Upper lobe of right lung (tissue), 1 donor: ENCODE data around the gene KLF16. TPM values are rescaled to one million over a fixed set of nuclear protein-coding genes. Genes with fewer than 3 reads are reported as not detected.

ENCODE experiments used
- ATAC-seq: fragments of 200-7000 bp; cut with Tn5 transposase; one replicate; pipeline ENCODE4 v1.9.1; 2020; ENCODE audit warnings: mild to moderate bottlenecking, moderate library complexity
- DNase-seq: peaks from one replicate; pipeline ENCODE4 v3.0.0-alpha.2; 2020
- H3K27ac ChIP-seq: fragments of 200-600 bp; one replicate; pipeline ENCODE4 v1.8.0; 2022
- H3K27me3 ChIP-seq: fragments of 200-600 bp; one replicate; pipeline ENCODE4 v1.8.0; 2022; ENCODE audit warnings: mild to moderate bottlenecking
- H3K36me3 ChIP-seq: fragments of 200-600 bp; one replicate; pipeline ENCODE4 v1.8.0; 2022
- H3K4me1 ChIP-seq: fragments of 200-600 bp; one replicate; pipeline ENCODE4 v1.8.0; 2022
- H3K4me3 ChIP-seq: fragments of 200-600 bp; one replicate; pipeline ENCODE4 v1.8.0; 2022; ENCODE audit warnings: mild to moderate bottlenecking
- H3K9me3 ChIP-seq: fragments of 200-600 bp; one replicate; pipeline ENCODE4 v1.8.0; 2022
- intact Hi-C: fragments of 100-400 bp; cut with DNase I; formaldehyde crosslinking; loops from one replicate; pipeline ENCODE4 v1.11.0; 2022
- total RNA-seq: library from RNA; stranded (reverse); fragmentation: NEBNext Ultra II Directional; extraction: Animal tissue kit (Norgen Biotek cat#: 25700); gene quantifications from one replicate; pipeline ENCODE4 v1.2.1, GENCODE V29; 2021
- TF ChIP-seq, protein P1 (sequence below): fragments of 200-600 bp; IDR thresholded peaks from one replicate; pipeline ENCODE4 v1.8.0; 2022; ENCODE audit warnings: antibody characterized with exemption
- donor health status: DM: no; HTN: yes; CAD: no; lungs with severe emphysema.

The KLF16 gene
- total RNA-seq, 1 donor from 2014 or later = 28.0 TPM

GRCh38 chr19:1848399-1849131, 14.8 kb downstream of the KLF16 start, which contains the start of gene REXO1:
TSS of gene REXO1 (minus strand) at chr19:1848483. CDS start at chr19:1848358, 125 bp downstream.
- intact Hi-C loops = no loop called here
- Histone ChIP-seq H3K27me3 (no peaks in the 10 kb centered on the region), H3K27ac (peak within 1 kb of the TSS; percentile 100), H3K4me3 (peak within 1 kb of the TSS; percentile 80), H3K36me3 (no peaks in the 10 kb centered on the region), H3K4me1 (peaks cover 57% of the 10 kb centered on the region), H3K9me3 (no peaks in the 10 kb centered on the region)
- peak; percentile 97 for DNase-seq
- peak; percentile 90 for ATAC-seq
- TF ChIP-seq, protein P1, sequence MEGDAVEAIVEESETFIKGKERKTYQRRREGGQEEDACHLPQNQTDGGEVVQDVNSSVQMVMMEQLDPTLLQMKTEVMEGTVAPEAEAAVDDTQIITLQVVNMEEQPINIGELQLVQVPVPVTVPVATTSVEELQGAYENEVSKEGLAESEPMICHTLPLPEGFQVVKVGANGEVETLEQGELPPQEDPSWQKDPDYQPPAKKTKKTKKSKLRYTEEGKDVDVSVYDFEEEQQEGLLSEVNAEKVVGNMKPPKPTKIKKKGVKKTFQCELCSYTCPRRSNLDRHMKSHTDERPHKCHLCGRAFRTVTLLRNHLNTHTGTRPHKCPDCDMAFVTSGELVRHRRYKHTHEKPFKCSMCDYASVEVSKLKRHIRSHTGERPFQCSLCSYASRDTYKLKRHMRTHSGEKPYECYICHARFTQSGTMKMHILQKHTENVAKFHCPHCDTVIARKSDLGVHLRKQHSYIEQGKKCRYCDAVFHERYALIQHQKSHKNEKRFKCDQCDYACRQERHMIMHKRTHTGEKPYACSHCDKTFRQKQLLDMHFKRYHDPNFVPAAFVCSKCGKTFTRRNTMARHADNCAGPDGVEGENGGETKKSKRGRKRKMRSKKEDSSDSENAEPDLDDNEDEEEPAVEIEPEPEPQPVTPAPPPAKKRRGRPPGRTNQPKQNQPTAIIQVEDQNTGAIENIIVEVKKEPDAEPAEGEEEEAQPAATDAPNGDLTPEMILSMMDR = peak; percentile 98

DNA sequence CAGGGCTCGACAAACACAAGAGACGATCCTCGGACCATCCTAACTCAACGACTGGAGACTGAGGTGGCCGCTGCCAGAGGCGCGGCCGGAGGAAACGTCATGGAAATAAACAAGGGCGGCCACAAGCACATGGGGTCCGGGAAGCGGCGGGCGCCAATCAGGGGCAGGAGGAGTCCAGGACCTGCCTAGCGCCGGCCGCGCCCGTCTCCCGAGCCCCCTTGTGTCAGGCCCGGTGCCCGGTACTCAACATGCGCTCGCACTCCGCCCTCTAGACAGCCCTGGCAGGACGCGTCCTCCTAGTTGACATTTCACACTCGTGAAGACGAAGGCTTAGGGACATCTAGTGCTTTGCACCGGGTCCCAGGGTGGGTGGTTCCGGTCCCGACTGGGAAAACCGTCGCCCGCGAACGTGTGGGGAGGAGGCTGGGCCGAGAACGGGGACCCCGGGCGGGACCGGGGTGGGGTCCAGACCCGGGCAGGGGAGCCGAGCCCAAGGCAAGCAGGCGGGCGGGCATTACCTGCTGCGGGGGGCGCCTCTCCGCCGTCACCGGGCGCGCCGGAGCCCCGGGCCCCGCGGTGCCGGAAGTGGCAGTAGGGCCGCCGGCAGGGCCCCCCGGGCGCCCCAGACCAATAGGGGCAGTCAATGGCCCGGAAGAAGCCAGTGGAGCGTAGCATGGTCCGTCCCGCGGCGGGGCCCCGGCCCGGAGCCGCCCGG, 15.5 kb downstream of the KLF16 start:
- intact Hi-C loops = no loop called here
- Histone ChIP-seq H3K27ac (peak overlapping the region; percentile 100), H3K4me1 (peaks cover 56% of the 10 kb centered on the region), H3K36me3 (no peaks in the 10 kb centered on the region), H3K4me3 (peak overlapping the region; percentile 80), H3K9me3 (no peaks in the 10 kb centered on the region), H3K27me3 (no peaks in the 10 kb centered on the region)
- ATAC-seq (peak; percentile 6), DNase-seq (peak; percentile 79)
- TF ChIP-seq, protein P1 = no peak

GRCh38 chr19:1847348-1847683, 16.1 kb downstream of the KLF16 start:
- Histone ChIP-seq H3K36me3 (no peaks in the 10 kb centered on the region), H3K4me1 (peaks cover 51% of the 10 kb centered on the region)
- ATAC-seq = no peak

GRCh38 chr19:1846517-1847204, 16.7 kb downstream of the KLF16 start:
- DNase-seq (no peak), ATAC-seq (no peak)
- TF ChIP-seq, protein P1 = no peak
- peak overlapping the region; percentile 80 for H3K4me3 ChIP-seq
- no peaks in the 10 kb centered on the region for H3K27me3 ChIP-seq
- intact Hi-C loops = no loop called here
- no peaks in the 10 kb centered on the region for H3K9me3 ChIP-seq
- no peaks in the 10 kb centered on the region for H3K36me3 ChIP-seq
- H3K27ac ChIP-seq = peak overlapping the region; percentile 100
- peaks cover 52% of the 10 kb centered on the region for H3K4me1 ChIP-seq

More at GRCh38 chr19:1847348-1847683, 16.1 kb downstream of the KLF16 start:
- no peaks in the 10 kb centered on the region for H3K27me3 ChIP-seq
- DNase-seq = no peak
- peak overlapping the region; percentile 80 for H3K4me3 ChIP-seq
- H3K27ac ChIP-seq = peak overlapping the region; percentile 100
- intact Hi-C loops = no loop called here
- TF ChIP-seq, protein P1 = no peak
- no peaks in the 10 kb centered on the region for H3K9me3 ChIP-seq

DNA sequence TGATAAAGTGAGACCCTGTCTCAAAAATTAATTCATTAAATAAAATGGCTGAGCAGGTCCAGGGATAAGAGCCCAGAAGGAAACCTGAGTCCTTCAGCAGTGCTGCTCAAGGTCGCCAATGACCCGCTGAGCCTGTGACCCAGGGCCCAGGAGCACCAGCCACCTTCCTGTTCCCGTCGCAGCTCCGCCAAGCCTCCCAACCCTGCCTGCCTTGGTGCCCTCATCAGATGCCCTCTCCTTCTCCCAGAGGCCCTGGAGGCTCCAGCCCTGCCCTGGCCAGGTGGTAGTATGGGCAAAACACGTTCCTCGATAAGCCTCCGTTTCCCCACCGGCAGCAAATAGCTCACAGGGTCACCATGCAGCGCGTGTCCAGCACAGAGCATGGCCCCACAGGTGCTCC, 17.7 kb downstream of the KLF16 start:
- Histone ChIP-seq H3K27ac (no peak overlapping the region), H3K9me3 (no peaks in the 10 kb centered on the region), H3K27me3 (no peaks in the 10 kb centered on the region), H3K36me3 (no peaks in the 10 kb centered on the region), H3K4me3 (no peak overlapping the region), H3K4me1 (peaks cover 54% of the 10 kb centered on the region)
- TF ChIP-seq, protein P1 = no peak
- intact Hi-C loops = no loop called here
- no peak for DNase-seq
- ATAC-seq = no peak
